ENCODE measurements around the gene COG1.

GRCh38 chr17:73194514-73195222 is 1.8 kb downstream of the COG1 start:
- TF ChIP-seq CTCF (IDR thresholded peaks at IDR 0.05) (no peak), EP300 (IDR thresholded peaks at IDR 0.05) (no peak), POLR2AphosphoS5 (IDR thresholded peaks at IDR 0.05) (no peak)
